Stimulated activated CD4-positive, alpha-beta T cell treated with anti-CD3 and anti-CD28 coated beads, Interleukin-1b, Interleukin-23, amount 100 ng/mL, for 24 hours (primary cell): ENCODE measurements around the gene CFAP70.
A peak's percentile ranks its signal among the peaks of the same experiment; 100 is the strongest.
"Not testable (repeated sequence)": the region's sequence is repeated elsewhere in the genome, so short reads cannot be mapped to it uniquely, and the experiment has no call there.

ENCODE experiments used
- DNase-seq, 4 experiments: peaks; one replicate each; pipeline ENCODE4 v3.0.0-alpha.2; 2020; ENCODE audit warnings: low read depth in 4 of 4, low spot score in 1 of 4

CFAP70 gene

DNA sequence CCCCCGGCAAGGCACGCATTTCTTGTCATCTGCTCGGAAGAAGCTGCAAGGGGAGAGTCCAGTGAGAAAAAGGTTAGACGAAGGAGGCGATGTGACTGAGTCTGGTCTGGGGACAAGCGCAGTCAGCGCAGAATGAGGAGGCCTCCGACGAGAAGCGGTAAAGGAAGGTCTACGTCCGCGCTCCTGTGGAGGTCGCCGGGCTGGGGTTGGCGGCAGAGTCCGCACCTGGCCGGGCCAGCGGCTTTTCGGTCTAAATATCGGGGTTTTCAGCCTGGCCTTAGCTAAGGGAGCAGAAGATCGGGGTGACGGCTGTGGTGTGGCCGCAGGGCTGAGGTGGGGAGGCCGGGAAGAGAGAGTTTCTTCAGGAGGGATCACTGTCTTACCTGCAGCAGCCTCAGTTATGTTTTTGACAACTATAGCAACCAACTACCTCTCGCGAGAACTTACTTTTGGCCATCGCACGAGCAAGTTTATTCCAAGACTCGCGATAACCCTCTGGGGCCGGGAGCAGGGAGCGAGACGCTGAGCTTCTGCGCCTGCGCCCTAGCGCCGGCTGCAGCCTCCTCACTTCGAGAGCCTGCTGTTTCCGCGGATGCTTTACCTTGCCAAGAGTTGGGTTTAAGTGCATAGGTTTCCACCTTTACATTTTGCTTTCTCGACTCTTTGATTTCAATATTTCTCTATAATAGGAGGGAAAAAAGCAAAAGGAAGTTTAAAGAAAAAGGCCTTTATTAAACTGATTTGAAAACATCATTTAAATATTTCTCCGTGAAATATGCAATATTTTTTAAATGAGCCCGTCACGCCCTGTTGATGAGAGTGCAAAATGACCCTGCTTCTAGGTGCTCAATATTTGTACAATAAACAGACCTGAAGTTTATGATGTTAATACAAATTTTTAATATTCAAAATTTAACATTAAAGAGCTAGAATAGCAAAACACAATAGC lies at the start of gene CFAP70:
TSS of gene CFAP70 (minus strand) at position 534 of the 949 bp plus-strand sequence. CDS start 4,068 bp downstream, outside the sequence.
- DNase-seq = peak; percentile 72 to 86 (median 80)

DNA sequence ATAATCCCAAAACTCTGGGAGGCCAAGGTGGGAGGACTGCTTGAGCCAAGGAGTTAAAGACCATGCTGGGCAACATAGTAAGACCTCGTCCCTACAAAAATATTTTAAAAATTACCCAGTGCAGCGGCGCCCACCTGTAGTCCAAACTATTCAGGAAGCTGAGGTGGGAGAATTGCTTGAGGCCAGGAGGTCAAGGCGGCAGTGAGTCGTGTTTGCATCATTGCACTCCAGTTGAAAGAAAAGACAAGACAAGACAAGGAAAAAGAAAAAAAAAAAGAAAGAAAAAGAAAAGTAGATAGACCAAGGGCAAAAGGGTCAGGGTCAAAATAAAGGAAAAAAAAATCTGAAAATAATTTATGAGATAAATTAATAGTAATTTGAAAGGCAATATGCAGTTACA lies 49.4 kb upstream of the CFAP70 start:
- no peak for DNase-seq

DNA sequence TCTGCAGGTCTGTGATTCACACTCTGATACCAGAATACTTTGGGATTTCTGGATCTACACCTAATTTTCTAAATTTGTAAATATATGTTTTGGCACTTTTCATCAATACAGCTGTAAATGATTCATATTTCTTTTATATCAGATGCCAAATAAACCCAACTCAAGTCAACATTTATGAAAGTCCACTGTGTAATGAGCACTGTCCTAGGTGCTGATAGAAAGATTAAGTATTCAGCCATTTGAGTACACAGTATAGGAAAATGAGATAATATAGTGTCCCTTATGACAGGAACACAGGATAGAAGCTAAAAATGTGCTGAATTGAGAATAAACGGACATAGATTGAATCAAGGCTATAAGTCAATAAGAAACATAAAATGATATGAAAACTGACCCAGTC lies 48.8 kb upstream of the CFAP70 start:
- DNase-seq = no peak

DNA sequence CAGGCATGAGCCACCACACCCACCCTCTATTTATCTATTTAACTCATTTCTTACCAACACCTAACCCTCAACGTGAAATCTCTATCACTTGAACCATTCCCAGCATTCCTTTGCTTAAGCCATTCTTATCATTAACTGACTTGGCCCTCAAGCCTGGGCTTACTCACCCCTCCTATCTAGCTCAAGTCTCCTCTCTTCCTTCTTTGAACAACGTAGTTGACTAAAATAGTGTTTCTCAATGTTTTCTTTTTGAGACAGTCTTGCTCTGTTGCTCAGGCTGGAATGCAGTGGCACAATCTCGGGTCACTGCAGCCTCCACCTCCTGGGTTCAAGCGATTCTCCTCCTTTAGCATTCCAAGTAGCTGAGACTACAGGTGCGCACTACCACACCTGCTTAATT lies 48.2 kb upstream of the CFAP70 start:
- no peak for DNase-seq

DNA sequence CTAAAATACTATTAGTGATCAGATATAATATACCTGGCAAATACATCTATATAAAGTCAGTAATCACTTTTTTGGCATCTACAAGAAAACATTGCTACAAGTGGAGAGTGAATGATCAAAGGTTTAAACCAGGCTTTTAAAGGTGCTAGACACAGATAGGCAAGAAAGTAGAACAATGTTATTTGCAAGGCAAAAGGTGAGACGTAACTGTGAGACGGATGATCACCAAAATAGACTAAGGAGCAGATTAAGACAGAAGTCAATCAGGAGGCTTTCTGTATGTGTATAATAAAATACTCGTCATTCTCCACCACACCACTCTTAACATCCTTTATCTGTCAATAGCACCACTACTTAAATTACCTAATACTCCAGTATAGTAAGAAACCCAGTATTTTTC lies 46.9 kb upstream of the CFAP70 start:
- no peak for DNase-seq

DNA sequence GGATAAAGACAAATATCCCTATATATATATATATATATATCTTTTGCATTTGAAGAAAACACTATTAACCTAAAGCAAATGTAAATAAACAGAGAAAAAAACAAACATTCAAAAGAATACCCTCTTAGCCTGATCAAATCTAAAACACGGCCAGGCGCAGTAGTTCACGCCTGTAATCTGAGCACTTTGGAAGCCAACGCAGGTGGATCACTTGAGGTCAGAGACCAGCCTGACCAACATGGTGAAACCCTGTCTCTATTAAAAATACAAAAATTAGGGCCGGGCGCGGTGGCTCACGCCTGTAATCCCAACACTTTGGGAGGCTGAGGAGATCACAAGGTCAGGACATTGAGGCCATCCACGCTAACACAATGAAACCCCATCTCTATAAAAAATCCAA lies 46.0 kb upstream of the CFAP70 start:
- no peak for DNase-seq

DNA sequence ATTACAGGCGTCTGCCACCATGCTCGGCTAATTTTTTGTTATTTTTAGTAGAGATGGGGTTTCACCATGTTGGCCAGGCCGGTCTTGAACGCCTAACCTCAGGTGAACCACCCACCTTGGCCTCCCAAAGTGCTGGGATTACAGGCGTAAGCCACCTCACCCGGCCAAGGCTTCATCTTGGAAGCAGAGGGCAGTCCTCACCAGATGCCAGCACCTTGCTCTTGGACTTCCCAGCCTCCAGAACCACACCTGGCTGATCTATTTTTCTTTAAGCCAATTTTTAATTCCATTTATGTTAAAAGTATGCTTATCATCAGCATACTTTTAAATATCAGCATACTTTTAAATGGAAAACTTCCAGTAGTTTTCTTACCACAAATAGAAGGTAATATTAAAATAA lies 43.0 kb upstream of the CFAP70 start:
- DNase-seq = no peak

DNA sequence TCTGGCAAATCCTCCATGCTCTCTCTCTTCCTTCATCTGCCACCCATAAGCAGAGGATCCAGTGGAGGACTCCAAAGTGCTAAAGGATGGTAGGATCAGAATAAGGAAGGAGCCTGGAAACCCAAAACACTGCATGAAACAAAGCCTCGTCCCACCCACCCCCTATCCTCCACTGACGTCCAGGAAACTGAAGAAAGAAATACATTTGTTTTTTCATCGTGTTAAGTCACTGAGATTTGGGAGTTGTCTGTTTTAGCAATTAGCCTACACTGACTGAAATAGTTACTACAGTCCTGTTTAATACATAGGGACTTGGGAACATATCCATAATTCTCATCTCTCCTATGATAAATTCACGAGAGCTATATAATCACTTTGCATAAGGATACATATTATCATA lies 40.4 kb upstream of the CFAP70 start:
- no peak for DNase-seq

DNA sequence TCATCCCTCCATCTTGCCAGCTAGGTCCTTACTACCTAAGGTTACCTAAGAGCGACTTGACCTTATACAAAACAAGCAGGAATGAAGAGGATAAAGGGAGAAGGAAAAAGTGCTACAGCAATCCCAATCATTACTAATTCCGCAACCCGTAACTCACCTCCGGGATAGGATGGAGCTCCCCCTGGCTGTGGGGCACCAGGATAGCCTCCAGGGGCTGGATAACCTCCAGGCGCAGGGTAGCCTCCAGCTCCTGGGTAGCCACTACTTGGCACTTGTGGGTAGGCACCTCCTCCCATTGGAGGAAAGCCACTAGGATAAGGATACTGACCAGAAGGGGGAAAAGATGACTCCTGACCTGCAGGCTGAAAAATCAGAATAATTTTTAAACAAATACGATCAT lies 39.4 kb upstream of the CFAP70 start:
- no peak for DNase-seq

DNA sequence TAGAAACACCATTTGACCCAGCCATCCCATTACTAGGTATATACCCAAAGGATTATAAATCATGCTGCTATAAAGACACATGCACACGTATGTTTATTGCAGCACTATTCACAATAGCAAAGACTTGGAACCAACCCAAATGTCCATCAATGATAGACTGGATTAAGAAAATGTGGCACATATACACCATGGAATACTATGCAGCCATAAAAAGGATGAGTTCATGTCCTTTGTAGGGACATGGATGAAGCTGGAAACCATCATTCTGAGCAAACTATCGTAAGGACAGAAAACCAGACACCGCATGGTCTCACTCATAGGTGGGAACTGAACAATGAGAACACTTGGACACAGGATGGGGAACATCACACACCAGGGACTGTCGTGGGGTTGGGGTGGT lies 35.7 kb upstream of the CFAP70 start:
- DNase-seq = not testable (repeated sequence)

DNA sequence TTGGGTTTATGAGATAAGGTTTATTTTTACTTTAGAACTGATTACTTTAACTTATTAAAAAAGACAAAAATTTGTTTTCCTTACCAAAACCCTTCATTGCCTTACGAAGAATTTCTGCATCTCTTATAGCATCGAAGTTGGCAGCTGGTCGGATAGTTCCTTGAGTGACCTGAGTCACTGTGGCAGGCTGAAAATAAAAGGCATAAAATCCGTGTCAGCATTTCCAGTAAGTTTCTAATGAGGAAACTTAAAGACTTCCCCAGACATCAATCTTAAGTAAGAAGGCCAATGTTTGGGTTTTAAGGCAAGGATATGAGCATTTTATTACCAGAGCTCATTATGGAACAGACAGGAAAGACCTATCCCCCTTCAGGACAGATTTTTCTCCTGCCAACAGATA lies 29.6 kb upstream of the CFAP70 start:
- DNase-seq = no peak

DNA sequence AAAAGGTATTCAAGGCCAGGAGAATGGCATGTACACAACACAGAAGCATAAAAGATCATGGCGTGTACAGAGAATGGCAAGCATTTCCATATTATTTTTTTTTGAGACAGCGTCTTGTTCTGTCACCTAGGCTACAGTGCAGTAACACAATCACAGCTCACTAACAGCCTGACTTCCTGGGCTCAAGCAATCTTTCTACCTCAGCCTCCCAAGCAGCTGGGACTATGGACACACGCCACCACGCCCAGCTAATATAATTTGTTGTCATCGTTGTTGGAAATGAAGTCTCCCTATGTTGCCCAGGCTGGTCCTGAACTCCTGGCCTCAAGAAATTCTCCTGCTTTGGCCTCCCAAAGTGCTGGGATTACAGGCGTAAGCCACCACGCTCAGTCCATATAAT lies 27.9 kb upstream of the CFAP70 start:
- no peak for DNase-seq

DNA sequence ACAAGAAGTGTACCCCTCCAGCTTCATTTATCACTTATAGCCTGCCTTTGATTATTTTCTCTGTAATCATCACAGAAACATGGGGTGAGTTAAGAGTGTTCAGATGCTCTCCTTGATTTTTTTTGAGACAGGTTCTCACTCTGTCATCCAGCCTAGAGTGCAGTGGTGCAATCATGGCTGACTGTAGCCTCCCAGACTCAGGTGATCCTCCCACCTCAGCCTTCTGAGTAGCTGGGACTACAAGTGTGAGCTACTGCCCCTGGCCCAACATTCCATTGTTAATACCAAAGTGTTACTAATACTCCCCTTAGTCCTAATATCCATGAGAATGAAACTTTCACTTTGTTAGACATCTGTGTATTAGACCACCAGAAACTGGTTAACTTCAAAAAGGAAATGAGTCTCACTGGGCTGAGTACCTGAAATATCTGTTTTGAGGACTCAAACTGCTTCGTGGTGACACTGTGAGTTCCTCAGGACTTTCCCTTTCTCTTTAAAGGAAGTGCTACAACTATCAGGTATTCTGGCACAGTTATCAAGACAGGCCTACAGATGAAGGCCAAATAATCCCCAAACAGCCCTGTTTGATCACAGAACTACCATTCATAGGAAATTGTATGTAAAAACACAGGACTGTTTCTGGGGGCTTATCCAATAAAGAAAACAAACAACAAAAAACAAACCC lies 20.5 kb upstream of the CFAP70 start:
- DNase-seq = no peak

DNA sequence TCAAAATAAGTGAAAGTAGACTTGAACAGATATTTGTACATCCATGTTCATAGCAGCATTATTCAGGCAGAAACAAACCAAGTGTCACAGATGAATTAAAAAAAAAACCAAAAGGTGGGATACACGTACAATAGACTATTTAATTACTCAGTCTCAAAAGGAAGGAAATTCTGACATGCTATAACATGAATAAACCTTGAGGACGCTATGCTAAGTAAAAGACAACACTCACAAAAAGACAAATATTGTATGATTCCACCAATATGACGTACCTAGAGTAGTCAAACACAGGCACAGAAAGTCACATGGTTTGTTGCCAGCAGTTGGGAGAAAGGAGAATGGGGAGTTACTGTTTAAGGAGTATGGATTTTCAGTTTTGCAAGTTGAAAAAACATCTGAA lies 18.0 kb upstream of the CFAP70 start:
- no peak for DNase-seq

DNA sequence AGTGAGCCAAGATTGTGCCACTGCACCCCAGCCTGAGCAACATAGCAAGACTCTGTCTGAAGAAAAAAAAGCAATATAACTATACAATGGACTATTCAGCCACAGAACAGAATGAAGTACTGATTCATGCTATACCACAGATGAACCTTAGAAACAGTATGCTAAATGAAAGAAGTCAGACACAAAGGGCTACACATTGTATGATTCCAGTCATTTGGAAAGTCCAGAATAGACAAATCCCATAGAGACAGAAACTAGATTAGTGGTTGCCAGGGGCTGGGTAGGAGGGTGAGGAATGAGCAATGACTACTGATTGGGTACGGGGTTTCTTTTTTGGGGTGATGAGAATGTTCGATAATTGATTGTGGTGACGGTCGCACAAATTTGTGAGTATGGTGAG lies 9.6 kb upstream of the CFAP70 start:
- DNase-seq = no peak

DNA sequence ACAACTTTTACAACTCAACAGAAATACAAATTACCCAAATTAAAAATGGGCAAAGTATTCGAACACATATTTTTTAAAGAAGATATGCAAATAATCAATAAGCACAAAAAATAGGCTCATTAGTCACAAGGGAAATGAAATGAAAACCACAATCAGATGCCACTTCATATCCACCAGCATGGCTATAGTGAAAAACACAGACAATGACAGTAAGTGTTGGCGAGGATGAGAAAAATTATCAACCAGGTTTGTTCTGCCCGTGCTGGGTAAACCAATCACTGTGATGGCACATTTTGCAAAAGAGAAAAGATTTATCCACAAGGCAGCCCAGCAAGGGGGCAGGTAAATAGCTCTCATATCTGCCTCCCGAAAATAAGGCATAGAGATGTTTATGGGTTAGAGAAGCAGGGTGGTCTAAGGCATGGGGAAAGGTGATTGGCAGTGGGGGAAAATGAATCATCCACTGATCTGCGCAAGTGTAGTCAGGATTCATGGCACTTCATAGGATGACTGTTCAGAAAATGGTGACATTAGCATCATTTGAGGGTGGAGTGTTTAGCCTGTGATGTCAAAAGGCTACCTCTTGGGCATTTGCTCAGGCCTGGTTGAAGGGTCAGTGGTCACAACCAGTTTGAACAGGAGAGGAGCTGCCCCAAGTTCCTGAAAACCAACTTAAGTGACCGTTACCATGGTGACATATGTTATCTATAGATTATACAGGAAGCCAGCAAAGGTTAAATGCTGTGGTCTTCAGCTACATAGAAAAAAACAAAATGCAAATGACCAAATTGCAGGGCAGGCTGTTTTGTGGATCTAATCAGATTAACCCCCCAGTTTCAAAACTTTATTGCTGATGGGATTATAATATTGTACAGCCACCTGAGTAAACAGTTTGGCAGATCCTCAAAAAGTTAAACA lies 8.0 kb upstream of the CFAP70 start:
- DNase-seq = no peak

DNA sequence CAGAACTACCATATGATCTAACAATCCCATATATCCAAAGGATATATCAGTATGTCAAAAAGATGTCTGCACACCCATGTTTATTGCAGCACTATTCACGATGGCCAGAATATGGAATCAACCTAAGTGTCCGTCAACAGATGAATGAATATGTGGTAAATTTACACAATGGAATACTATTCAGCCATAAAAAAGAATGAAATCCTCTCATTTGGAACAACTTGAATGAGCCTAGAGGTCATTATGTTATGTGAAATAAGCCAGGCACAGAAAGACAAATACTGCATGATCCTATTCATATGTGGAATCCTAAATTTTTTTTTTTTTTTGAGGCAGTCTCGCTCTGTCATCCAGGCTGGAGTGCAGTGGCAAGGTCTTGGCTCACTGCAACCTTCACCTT lies 6.3 kb upstream of the CFAP70 start:
- DNase-seq = no peak

DNA sequence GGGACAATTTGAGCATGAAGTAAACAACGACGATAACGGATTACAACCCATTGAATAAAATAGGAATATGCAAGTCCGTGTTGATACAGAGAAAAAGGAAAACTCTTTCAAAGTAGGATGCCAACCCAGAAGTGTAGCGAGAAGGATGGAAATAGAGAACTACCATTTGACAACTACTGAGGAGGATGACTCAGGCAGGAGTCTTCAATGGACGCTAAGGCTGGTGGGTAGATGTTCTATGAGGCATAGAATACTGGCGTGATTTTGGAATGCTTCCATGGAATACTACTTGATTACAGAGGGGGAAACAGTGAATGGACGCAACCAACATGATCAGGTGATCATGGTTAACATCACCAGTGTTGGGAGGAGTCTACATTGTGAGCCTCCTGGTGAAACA lies 828 bp upstream of the CFAP70 start:
- DNase-seq = no peak

DNA sequence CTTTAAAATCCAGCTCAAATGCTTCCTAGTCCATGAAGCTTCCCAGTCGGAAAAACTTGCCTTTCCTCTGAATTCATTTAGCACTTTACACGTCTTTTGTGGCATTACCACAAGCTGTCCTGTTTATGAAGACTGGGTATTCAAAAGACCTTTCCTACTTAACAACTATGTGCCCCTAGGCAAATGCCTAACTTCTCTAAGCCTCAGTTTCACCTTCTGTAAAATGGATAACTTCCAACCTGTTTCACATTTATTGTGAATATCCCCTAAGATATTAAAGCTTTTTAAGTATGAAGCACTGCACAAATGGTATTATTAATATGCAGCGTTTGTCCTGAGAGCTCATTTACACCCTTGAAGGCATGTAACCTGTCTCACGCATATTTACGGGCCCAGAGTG lies 843 bp downstream of the CFAP70 start:
- DNase-seq = no peak

DNA sequence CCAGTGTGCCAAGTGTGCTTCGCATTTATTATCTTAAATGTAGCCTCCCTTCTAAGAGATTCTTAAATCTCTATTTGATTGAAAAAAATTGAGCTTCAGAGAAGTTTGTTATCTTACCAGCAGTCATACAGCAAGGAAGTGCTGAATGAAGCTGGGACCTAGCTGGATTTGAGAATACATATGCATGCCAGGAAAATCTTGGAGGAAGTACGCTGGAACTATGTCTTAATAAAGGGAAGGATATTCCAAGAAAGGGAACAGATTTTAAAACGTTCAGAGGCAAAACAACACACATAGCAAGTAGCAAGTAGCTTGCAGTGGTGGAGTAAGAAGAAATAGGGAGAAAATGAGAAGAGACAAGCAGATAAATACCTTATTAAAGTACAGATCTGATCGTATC lies 1.5 kb downstream of the CFAP70 start:
- DNase-seq = no peak

DNA sequence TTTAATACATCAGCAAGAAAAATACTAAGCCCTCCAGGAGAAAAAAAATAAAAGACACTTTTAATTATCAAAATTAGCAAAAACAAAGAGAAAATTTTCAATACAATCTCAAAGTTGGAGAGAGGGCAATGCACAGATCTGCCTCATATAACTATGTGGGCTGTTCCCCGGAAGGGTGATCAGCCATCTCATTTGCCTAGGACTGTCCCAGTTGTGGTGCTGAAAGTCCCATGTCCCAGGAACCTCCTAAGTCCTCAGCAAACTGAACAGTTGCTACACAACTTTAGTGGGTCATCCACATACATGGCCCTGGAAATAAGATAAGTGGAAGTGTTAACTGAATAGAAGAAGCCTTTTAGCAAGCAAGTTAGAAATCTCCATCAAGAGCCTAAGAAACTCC lies 14.4 kb downstream of the CFAP70 start:
- DNase-seq = no peak
